Limb (tissue), 2 donors: ENCODE results near the gene OR4K2.
"Not testable (repeated sequence)": the region's sequence is repeated elsewhere in the genome, so short reads cannot be mapped to it uniquely, and the experiment has no call there.

Source experiments
- DNase-seq, 2 donors: peaks; one replicate each; pipeline ENCODE4 v3.0.0-alpha.2; 2016; ENCODE audit errors: extremely low spot score in 2 of 2

Gene OR4K2, protein sequence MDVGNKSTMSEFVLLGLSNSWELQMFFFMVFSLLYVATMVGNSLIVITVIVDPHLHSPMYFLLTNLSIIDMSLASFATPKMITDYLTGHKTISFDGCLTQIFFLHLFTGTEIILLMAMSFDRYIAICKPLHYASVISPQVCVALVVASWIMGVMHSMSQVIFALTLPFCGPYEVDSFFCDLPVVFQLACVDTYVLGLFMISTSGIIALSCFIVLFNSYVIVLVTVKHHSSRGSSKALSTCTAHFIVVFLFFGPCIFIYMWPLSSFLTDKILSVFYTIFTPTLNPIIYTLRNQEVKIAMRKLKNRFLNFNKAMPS

DNA sequence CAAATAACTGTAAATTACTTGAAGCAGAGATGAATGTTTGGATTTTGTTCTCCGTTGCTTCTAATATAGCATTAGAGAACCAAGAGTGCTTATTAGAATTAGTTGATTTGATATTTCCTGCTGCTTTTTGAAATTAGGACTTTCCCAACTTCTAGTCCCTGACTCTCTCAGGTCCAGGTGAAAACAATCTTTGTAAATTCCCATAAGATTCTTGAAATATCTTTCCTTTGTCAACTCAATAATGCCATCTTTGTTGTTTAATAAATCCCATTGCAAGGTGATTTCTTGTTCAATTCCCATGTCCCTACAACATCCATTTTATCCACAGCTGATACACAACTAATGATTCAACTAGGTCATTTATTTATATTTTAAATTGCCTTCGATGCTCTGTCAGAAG is at the start of gene OR4K2:
TSS of gene OR4K2 (plus strand) at position 301 of the 400 bp plus-strand sequence. CDS start 1,126 bp downstream, outside the sequence.
- DNase-seq: no peak

GRCh38 chr14:19827626-19828244 is 47.2 kb upstream of the OR4K2 start:
- DNase-seq: not testable (repeated sequence)

DNA sequence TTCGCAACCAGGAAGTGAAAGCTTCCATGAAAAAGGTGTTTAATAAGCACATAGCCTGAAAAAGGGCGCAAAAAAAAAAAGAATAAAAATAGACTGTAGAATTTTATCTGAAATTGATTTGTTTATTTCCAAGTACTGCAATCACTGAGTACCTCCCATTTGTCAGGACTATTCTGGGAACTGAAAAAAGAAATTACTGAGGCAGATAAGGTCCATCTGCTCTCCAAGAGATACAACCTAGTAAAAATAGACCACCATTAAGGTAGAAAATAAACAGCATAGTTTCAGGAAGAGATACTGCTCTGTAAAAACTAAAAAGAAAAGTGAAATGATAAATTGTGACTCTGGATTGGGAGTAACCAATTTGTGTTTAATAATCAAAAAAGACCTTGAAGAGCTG is 46.6 kb upstream of the OR4K2 start:
- DNase-seq: no peak

DNA sequence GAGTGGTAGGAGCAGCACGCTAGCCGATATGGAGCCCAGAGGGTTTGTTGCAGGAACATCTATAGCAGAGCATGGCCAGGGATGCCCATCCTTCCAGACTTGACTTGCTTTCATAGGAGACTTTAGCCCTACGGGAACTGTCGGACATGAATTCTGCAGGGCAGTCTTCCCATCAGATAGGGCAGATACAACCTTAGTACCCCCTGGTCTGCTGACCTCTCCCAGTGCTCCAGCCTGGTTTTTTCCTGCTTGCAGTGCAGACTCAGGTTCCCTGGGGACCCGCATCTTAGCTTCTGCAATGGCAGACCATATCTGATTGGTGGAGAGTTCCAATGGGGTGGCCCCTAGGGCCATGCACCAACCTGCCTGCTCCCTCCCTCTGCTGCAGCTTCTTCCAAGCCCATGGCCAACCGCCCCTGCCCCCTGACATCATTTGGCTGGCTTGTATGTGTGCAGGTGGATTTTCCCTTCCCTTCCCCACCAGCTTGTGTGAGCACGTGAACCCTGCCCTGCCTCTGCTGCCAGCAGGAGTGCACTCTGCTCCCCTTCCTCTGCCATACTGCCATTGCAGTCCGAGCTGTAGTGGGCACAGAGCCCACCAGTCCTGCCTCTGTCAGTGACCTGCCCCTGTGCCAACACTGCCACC is 40.6 kb upstream of the OR4K2 start:
- not testable (repeated sequence) for DNase-seq

DNA sequence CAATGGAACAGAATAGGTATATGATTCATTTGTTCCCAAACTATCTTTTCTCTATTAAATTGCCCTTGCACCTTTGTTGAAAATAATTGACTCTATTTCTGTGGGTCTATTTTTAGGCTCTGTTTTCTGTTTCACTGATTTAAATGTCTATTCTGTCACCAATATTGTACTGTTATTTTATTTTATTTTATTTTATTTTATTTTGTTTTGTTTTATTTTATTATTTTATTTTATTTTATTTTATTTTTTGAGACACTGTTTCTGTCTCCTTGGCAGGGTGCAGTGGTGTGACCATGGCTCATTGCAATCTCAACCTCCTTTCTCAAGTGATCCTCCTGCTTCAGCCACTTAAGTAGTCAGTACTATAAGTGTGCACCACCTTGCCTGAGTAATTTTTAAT is 36.5 kb upstream of the OR4K2 start:
- DNase-seq: no peak

DNA sequence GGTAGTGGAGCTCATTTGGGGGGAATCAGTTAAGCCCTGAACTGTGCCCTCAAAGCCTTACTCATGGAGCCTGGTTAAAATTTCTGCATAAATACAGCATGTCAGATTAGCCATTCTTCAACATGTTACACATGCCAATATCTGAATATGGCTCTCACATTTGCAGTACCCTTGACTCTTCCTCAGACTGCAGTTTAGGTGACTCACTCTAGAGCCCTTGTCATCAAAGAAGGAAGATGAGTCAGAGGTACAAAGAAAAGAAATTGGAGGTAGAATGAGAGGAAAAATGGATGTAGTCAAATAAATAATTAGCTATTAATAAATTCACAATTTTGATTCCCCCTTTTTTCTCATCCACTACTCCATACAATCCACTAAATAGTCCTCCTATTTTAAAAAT is 23.6 kb upstream of the OR4K2 start:
- DNase-seq: no peak

- not testable (repeated sequence) for DNase-seq
These were observed 8.8 kb upstream of the OR4K2 start for GRCh38 chr14:19866061-19866669.

DNA sequence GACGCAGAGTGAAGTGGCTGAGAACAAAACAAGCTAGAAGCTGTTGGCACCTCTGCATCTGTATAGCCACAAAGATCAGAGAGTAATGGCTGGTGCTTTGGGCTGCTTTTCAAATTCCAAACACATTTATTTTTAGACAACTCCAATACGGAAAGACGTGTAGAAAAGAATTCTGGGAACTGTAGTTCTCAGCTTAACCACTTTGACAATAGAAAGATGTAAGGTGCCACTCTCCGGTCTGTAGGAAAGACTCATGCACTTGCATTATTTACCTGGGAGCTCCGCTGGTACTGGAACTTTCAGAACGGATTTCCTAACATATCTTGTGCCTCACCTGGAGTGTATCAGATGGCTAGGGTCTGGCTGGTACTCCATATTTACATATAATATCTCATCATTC is 1.8 kb upstream of the OR4K2 start:
- DNase-seq: no peak

- no peak for DNase-seq
These were observed 3.2 kb downstream of the OR4K2 start for GRCh38 chr14:19878029-19878642.

DNA sequence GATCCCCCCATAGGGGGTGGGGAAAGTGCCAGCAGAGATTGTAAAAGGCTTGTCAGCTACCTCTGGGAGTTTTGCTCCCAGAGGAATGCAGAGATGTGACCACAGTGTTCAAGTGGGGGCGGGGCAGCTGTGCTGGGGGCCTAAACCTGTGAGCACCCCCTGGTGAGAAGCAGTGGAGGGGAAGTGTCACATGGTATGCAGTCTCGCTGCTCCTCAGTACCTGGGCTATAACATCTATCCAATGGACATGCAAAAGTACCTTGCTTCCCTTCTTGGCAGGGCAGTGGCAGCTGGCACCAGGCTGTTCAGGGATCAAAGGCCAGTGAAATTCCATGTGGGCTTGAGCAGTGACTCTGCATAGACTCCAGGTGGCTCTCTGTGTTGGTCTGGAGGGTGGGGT is 20.3 kb downstream of the OR4K2 start:
- DNase-seq: no peak

DNA sequence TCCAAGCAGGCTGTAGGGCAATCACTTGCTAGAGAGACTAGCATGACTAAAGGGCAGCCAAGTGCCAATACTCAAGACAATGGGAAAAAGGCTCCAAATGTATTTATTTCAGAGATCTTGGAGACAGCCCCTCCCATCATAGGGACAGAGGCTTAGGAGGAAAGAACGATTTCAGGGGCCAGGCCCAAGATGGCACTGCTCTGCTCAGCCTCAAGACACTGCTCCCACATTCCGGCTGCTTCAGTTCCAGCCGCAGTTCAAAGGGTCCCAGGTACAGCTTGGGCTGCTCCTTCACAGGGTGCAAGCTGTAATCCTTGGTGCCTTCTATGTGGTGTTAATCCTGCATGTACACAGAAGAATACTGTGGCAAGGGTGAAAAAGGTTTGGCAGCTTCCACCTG is 26.1 kb downstream of the OR4K2 start:
- DNase-seq: no peak

DNA sequence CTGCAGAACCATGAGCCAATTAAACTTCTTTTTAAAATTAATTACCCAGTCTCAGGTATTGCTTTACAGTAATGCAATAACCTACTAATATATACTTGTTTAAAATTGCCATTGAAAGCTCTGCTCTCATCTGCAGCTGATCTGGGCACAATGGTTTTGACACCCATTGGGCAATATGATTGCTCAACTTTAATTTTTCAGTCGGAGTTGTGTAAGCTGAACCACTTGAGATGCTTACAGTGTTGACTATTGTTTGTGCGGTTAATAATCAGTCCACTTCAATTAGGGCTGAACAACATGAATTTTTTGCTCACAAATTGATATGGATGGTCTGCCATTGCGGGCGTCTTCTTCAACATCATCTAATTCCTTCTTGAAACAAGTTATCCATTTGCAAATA is 27.5 kb downstream of the OR4K2 start:
- no peak for DNase-seq

DNA sequence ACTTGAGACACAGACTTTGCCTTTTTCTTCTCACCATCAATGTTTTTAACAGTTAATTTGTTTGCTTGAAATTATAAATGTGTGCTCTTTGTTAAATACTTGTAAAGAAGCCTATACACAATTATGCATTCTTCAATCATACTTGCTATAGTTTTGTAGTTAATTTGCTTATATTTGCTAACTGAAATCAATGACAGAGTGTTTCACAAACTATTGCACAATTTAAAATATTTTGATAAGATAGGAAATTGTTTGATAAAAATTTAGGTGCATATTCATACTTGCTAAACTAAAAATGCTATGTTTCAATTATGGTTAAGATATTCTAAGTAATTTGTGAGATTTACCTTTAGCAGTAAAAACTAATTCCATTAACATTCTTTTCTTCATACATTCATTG is 31.7 kb downstream of the OR4K2 start:
- DNase-seq: no peak

DNA sequence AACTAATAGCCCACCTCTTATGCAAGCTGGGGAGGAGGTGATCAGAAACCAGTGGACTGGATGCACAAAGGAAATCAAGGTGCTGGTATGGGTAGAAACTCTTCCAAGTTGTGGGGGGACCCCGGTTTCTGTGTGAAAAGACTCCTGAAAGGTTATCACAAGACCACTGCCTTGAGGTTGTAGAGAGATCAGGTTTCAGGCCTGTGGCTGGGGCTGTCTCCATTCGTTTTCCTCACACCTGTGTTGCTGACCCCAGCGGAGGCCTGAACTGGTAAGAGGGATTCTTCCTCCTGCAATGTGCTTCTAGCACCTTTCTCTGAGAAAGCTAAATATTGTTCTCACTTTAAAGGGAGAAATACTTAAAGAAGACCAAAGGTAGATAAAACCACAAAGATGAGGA is 36.2 kb downstream of the OR4K2 start:
- DNase-seq: no peak

DNA sequence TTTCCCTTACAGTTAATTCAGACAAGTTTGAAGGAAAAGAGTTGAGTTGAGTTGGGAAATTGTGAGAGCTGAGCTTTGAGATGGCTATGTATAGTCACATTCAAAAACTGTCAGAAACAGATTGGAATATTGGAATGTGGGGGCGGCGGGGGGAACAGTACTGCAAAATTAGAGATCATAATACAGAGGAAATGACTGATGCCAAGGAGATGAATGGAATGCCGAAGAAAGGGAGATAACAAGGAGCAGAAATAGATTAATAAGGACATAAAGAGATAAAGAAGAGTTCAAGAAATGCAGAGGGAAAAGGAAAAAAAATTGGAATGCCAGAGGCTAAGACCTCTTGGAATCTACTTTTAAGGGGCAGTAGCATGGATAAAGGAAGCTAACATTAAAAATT is 42.3 kb downstream of the OR4K2 start:
- DNase-seq: no peak

DNA sequence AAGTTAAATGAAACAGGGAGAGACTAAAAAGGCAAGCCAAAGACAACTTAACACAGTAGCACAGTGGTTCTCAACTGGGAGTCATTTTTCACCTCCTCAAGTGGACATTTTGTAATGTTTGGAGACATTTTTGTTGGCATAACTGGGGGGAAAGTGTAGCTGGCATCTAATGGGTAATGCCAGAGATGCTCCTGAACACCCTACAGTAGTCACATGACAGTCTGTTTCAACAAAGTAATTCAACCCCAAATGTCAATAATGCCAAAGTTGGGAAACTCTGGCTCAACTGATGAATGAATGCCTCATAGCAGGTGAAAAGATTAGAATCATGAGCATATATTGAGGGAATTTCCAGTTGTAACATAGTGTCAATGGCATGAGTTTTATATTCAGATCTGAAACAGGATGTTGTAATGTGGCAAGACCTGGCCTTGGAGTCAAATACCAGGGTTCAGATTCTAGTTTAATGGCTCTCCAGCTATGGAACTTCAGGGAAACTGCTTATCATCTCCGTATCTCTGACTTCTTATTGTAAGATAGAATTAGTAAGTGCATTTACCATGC is 43.1 kb downstream of the OR4K2 start:
- DNase-seq: no peak

DNA sequence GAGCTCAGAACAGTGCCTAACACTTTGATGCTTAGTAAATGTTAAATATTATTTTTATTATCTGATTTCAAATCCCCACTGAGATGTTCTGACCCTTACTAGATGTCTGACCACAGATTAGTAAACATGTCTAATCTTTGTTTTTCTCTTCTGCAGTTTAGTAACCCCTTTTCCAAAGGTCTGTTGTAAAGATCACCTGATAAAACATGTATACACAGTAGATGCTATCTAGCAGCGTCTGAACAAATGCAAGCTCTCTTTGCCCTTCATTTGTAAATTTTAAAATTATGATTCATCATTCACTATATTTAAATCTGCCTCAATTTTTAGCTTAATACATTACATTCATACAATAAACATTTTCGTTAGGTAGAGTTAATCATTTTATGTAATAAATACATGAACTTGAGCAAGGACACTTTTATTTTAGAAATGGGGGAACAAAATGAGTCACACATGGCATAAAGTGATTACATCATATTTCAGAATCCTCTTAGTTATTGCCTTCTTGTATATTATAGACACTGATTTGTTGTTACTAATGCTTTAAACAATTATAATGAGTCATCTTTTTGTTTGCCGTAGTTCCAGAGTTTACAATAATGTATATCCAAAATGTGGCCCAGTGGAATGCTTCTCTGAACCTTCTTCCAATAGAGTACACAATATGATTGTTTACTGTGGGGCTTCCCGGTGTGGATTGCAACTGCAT is 43.8 kb downstream of the OR4K2 start:
- no peak for DNase-seq

- DNase-seq: no peak
These were observed 45.2 kb downstream of the OR4K2 start, which contains the start of gene OR4K5 for GRCh38 chr14:19920021-19920657. OR4K5 (plus strand) TSS chr14:19920607; CDS start chr14:19920607, 0 bp downstream.

DNA sequence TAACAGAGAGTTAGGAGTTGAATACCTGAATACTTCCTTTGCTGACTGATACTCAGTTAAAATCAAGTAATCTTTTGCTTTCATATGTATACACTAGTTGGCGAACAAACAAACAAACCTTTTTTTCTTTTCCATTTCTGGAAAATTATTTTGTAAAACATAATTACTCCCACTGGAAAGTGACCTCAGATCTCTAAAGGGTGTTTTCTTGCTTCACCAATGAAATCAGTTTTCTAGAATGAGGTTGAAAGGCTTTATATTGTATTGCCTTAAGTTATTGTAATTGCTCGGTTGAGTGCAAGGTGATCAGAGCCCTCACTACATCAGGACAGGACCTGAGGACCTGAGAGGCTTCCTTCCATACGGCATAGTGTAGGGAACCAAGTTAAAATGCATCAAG is 55.7 kb downstream of the OR4K2 start, which contains the start of gene OR4K1:
TSS of gene OR4K1 (plus strand) at position 301 of the 400 bp plus-strand sequence. CDS start 4,750 bp downstream, outside the sequence.
- no peak for DNase-seq
